PC-3 (cell line): Measurements from ENCODE around the gene WRNIP1. TPM values are rescaled to one million over a fixed set of nuclear protein-coding genes. Genes with fewer than 3 reads are reported as not detected.

Source experiments
- ATAC-seq: fragments of 200-7000 bp; cut with Tn5 transposase; 2 replicates; pipeline ENCODE4 v1.9.1; 2020; ENCODE audit warnings: mild to moderate bottlenecking, moderate library complexity
- BruUV-seq: library from RNA; stranded (reverse); fragments of 400-500 nt; replicated peaks from 2 replicates; lab custom pipeline; 2021; lab: Mats Ljungman, UMichigan
- CTCF ChIA-PET: fragments of 300-600 bp; sonication (Branson Sonifier 250); formaldehyde crosslinking; loops from one replicate; lab custom pipeline; 2022; ENCODE audit warnings: antibody characterized with exemption; lab: Charles Lee
- POLR2A ChIA-PET: fragments of 300-600 bp; sonication (Branson Sonifier 250); formaldehyde crosslinking; loops from one replicate; lab custom pipeline; 2022; ENCODE audit warnings: antibody characterized with exemption; ENCODE audit not compliant: unreplicated experiment; lab: Charles Lee
- DNase-seq: peaks from one replicate; pipeline ENCODE4 v3.0.0-alpha.2; 2015
- H2AFZ ChIP-seq: fragments of 300-600 bp; sonication (generic); 2 replicates; pipeline ENCODE4 v1.6.0; 2016; ENCODE audit warnings: antibody characterized with exemption, low read length
- H3F3A ChIP-seq: fragments of 300-600 bp; sonication (generic); one replicate; pipeline ENCODE4 v1.6.0; 2017; ENCODE audit warnings: antibody characterized with exemption, low read length, control low read depth, mild to moderate bottlenecking; ENCODE audit not compliant: unreplicated experiment
- H3K27ac ChIP-seq: fragments of 300-600 bp; sonication (generic); 2 replicates; pipeline ENCODE4 v1.5.1; 2016; ENCODE audit warnings: mild to moderate bottlenecking, low read length
- H3K27me3 ChIP-seq: fragments of 300-600 bp; sonication (generic); 2 replicates; pipeline ENCODE4 v1.6.1; 2016; ENCODE audit warnings: low read length, mixed read lengths
- H3K36me3 ChIP-seq: fragments of 300-600 bp; sonication (generic); 2 replicates; pipeline ENCODE4 v1.6.1; 2016; ENCODE audit warnings: low read depth, mixed run types, low read length, mixed read lengths
- H3K4me1 ChIP-seq: fragments of 300-600 bp; sonication (generic); 2 replicates; pipeline ENCODE4 v1.5.1; 2016; ENCODE audit warnings: low read length; ENCODE audit not compliant: insufficient read depth
- H3K4me2 ChIP-seq: fragments of 300-600 bp; sonication (generic); 2 replicates; pipeline ENCODE4 v1.6.0; 2016; ENCODE audit warnings: low read length
- H3K4me3 ChIP-seq: fragments of 300-600 bp; sonication (generic); 2 replicates; pipeline ENCODE4 v1.5.1; 2016; ENCODE audit warnings: mild to moderate bottlenecking, low read length, mixed read lengths
- H3K79me2 ChIP-seq: fragments of 300-600 bp; sonication (generic); 2 replicates; pipeline ENCODE4 v1.6.1; 2017; ENCODE audit warnings: low read length, mixed read lengths
- H3K9ac ChIP-seq: fragments of 300-600 bp; sonication (generic); 2 replicates; pipeline ENCODE4 v1.6.0; 2016; ENCODE audit warnings: mild to moderate bottlenecking, low read length
- H3K9me2 ChIP-seq: fragments of 300-600 bp; sonication (generic); replicated peaks from 2 replicates; pipeline ENCODE4 v1.6.1; 2016; ENCODE audit warnings: mixed run types, low read length, mixed read lengths
- H3K9me3 ChIP-seq: fragments of 300-600 bp; sonication (generic); 2 replicates; pipeline ENCODE4 v1.6.1; 2016; ENCODE audit warnings: low read length, mixed read lengths
- H4K20me1 ChIP-seq: fragments of 300-600 bp; sonication (generic); 2 replicates; pipeline ENCODE4 v1.6.1; 2016; ENCODE audit warnings: low read length, mixed read lengths
- CTCF ChIP-seq: fragments of 300-600 bp; sonication (generic); conservative IDR thresholded peaks from 2 replicates; pipeline ENCODE4 v1.5.1; 2017; ENCODE audit warnings: antibody characterized with exemption, low read depth, mild to moderate bottlenecking, low read length
- EZH2 ChIP-seq: fragments of 300-600 bp; sonication (generic); IDR thresholded peaks from one replicate; pipeline ENCODE4 v1.6.1; 2017; ENCODE audit warnings: antibody characterized with exemption, mild to moderate bottlenecking, low read length; ENCODE audit not compliant: unreplicated experiment
- EZH2phosphoT487 ChIP-seq: fragments of 300-600 bp; sonication (generic); IDR thresholded peaks from 2 replicates; pipeline ENCODE4 v1.6.1; 2018; ENCODE audit warnings: mild to moderate bottlenecking, antibody characterized with exemption, low read length, borderline replicate concordance
- intact Hi-C: fragments of 100-400 bp; cut with micrococcal nuclease; formaldehyde crosslinking; loops from 2 replicates; pipeline ENCODE4 v1.9.0; 2023
- total RNA-seq: library from RNA; depleted of rRNA; stranded (reverse); fragments of >200 nt; gene quantifications from 2 replicates; pipeline ENCODE4 v1.2.3, GENCODE V29; 2014

Gene WRNIP1
- total RNA-seq, 1 experiment from 2014 or later = 92.2 TPM

GRCh38 chr6:2795956-2796355 is 30.8 kb downstream of the WRNIP1 start:
- no peak for DNase-seq
- H3K9ac ChIP-seq = no peak overlapping the region
- no peaks in the 10 kb centered on the region for H3K9me2 ChIP-seq
- H3K4me3 ChIP-seq = no peak overlapping the region
- H3K4me2 ChIP-seq = no peak overlapping the region
- ATAC-seq = no peak
- H3K9me3 ChIP-seq = no peaks in the 10 kb centered on the region
- TF ChIP-seq EZH2 = no peak
- no peak for TF ChIP-seq EZH2phosphoT487
- no peak for TF ChIP-seq CTCF
- ChIA-PET POLR2A (no interaction called here), CTCF (no interaction called here)
- H3F3A ChIP-seq = peaks cover under 1% of the 10 kb centered on the region
- peaks cover 3% of the 10 kb centered on the region; the same call in 1 of the 2 replicates for H3K79me2 ChIP-seq
- H3K36me3 ChIP-seq = no peaks in the 10 kb centered on the region
- H3K27me3 ChIP-seq = no peaks in the 10 kb centered on the region
- H4K20me1 ChIP-seq = no peaks in the 10 kb centered on the region
- no peak overlapping the region for H2AFZ ChIP-seq
- no peak overlapping the region for H3K27ac ChIP-seq
- peaks cover 38% of the 10 kb centered on the region for H3K4me1 ChIP-seq
- intact Hi-C loops = loop anchor here (2.0 kb wide), 1 partner anchor 15 kb away; no protein-coding TSS in a partner anchor
- BruUV-seq = no TSS peak

- no TSS peak for BruUV-seq
- Histone ChIP-seq H3K79me2 (peaks cover 3% of the 10 kb centered on the region; the same call in 1 of the 2 replicates), H3K9me2 (no peaks in the 10 kb centered on the region), H3K9ac (no peak overlapping the region), H3F3A (no peaks in the 10 kb centered on the region), H3K27me3 (no peaks in the 10 kb centered on the region), H2AFZ (no peak overlapping the region), H3K27ac (no peak overlapping the region), H3K9me3 (no peaks in the 10 kb centered on the region), H3K4me1 (peaks cover 31% of the 10 kb centered on the region), H3K4me3 (no peak overlapping the region), H4K20me1 (no peaks in the 10 kb centered on the region), H3K36me3 (no peaks in the 10 kb centered on the region), H3K4me2 (no peak overlapping the region)
- TF ChIP-seq EZH2phosphoT487 (no peak), CTCF (no peak), EZH2 (no peak)
- intact Hi-C loops = no loop called here
- ATAC-seq (no peak), DNase-seq (no peak)
- CTCF ChIA-PET = no interaction called here
- POLR2A ChIA-PET = no interaction called here
Observed at GRCh38 chr6:2796861-2797260, 31.7 kb downstream of the WRNIP1 start.

DNA sequence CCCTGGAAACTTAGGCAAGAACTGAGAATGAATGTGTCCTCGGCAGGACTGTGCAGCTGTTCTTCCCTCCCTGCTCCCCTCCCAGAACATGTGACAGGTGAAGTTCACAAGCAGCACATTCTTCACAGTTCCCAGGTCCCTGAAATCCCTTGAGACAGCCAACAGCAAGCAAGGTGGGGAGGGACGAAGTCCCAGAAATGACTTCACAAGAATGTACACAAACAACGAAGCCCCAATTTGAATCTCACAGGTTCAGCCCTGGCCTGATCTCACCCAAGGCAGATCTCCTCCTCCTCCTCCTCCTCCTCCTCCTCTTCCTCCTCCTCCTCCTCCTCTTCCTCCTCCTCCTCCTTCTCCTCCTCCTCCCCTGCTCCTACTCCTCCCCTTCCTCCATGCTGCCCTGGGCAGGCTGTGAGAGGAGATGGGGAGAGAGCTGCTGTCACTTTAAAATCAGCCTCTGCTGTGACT is 32.4 kb downstream of the WRNIP1 start:
- ATAC-seq (no peak), DNase-seq (no peak)
- TF ChIP-seq CTCF (no peak), EZH2 (no peak), EZH2phosphoT487 (no peak)
- H4K20me1 ChIP-seq = no peaks in the 10 kb centered on the region
- POLR2A ChIA-PET = interaction anchor here (0.7 kb wide), 1 partner anchor 28 kb away, joined by 8 read pairs; no protein-coding TSS in a partner anchor
- BruUV-seq = no TSS peak
- H3K79me2 ChIP-seq = peaks cover 3% of the 10 kb centered on the region; the same call in 1 of the 2 replicates
- H3F3A ChIP-seq = no peaks in the 10 kb centered on the region
- peaks cover 25% of the 10 kb centered on the region for H3K4me1 ChIP-seq
- intact Hi-C loops = no loop called here
- H3K4me2 ChIP-seq = no peak overlapping the region
- no peak overlapping the region for H2AFZ ChIP-seq
- H3K27me3 ChIP-seq = no peaks in the 10 kb centered on the region
- no peaks in the 10 kb centered on the region for H3K36me3 ChIP-seq
- H3K9me2 ChIP-seq = no peaks in the 10 kb centered on the region
- H3K9me3 ChIP-seq = no peaks in the 10 kb centered on the region
- no peak overlapping the region for H3K9ac ChIP-seq
- H3K4me3 ChIP-seq = no peak overlapping the region
- CTCF ChIA-PET = no interaction called here
- H3K27ac ChIP-seq = 0 out of 2 replicates have a peak overlapping the region, but pooled peaks have one; percentile 6
